ENCODE results near the gene BLOC1S4. TPM values are rescaled to one million over a fixed set of nuclear protein-coding genes. Genes with fewer than 3 reads are reported as not detected.

The BLOC1S4 gene
- total RNA-seq, 1 experiment from 2014 or later: 10.7 TPM

GRCh38 chr4:6710282-6710681 is 5.7 kb upstream of the BLOC1S4 start:
- in situ Hi-C loops (cut with HindIII; ENCODE audit: low pct_unique_long_range_greater_than_20kb, low sequenced_read_pairs) (no loop called here), intact Hi-C loops (cut with micrococcal nuclease; ENCODE audit: unreplicated experiment) (loop anchor here (10.0 kb wide), 1 partner anchor 75 kb away; the partner anchor contains the start of gene KIAA0232)
- BruUV-seq (replicated peaks): no TSS peak
- no peaks in the 10 kb centered on the region for H3K9me3 ChIP-seq (ENCODE audit: control insufficient read depth, insufficient read depth, low read depth, low read length)
- peak overlapping the region; percentile 95 for H3K27ac ChIP-seq (ENCODE audit: low read length)
- no peaks in the 10 kb centered on the region for H3K27me3 ChIP-seq (ENCODE audit: control insufficient read depth, insufficient read depth, low read length)
- DNase-seq (ENCODE audit: low read depth, low spot score) (no peak), ATAC-seq (peak; percentile 33; the same call in 1 of the 2 replicates)
- no peak for TF ChIP-seq REST (IDR thresholded peaks at IDR 0.05; ENCODE audit: insufficient read depth in 1 of 2, low read depth in 2 of 2, low read length in 1 of 2)
- no peak for TF ChIP-seq TCF7L2 (IDR thresholded peaks at IDR 0.05; ENCODE audit: low read depth, low read length)
- TF ChIP-seq SIN3A (IDR thresholded peaks at IDR 0.05; ENCODE audit: borderline replicate concordance, insufficient read depth, low read depth, low read length): no peak
- TF ChIP-seq CTCF (IDR thresholded peaks at IDR 0.05): no peak
- no peak for TF ChIP-seq POLR2AphosphoS5 (IDR thresholded peaks at IDR 0.05; ENCODE audit: low read depth, low read length)
- ChIA-PET POLR2A (no interaction called here), CTCF (no interaction called here)
- H3K4me3 ChIP-seq (ENCODE audit: low read depth in 2 of 2, low read length in 2 of 2): peak overlapping the region; percentile 92 to 93
- H3K36me3 ChIP-seq (ENCODE audit: control insufficient read depth, insufficient read depth, low read length): no peaks in the 10 kb centered on the region; the same call in 1 of the 2 replicates
- H3K4me1 ChIP-seq (ENCODE audit: control insufficient read depth, insufficient read depth, low read length): peaks cover 10% of the 10 kb centered on the region

GRCh38 chr4:6710996-6711395 is 5.0 kb upstream of the BLOC1S4 start:
- Histone ChIP-seq H3K4me1 (ENCODE audit: control insufficient read depth, insufficient read depth, low read length) (peaks cover 12% of the 10 kb centered on the region), H3K27me3 (ENCODE audit: control insufficient read depth, insufficient read depth, low read length) (no peaks in the 10 kb centered on the region), H3K9me3 (ENCODE audit: control insufficient read depth, insufficient read depth, low read depth, low read length) (no peaks in the 10 kb centered on the region), H3K4me3 (ENCODE audit: low read depth in 2 of 2, low read length in 2 of 2) (no peak overlapping the region), H3K36me3 (ENCODE audit: control insufficient read depth, insufficient read depth, low read length) (no peaks in the 10 kb centered on the region; the same call in 1 of the 2 replicates), H3K27ac (ENCODE audit: low read length) (no peak overlapping the region)
- ChIA-PET CTCF (no interaction called here), POLR2A (no interaction called here)
- ATAC-seq (no peak), DNase-seq (ENCODE audit: low read depth, low spot score) (no peak)
- in situ Hi-C loops (cut with HindIII; ENCODE audit: low pct_unique_long_range_greater_than_20kb, low sequenced_read_pairs): no loop called here
- intact Hi-C loops (cut with micrococcal nuclease; ENCODE audit: unreplicated experiment): loop anchor here (10.0 kb wide), 1 partner anchor 74 kb away; the partner anchor contains the start of gene KIAA0232
- TF ChIP-seq POLR2AphosphoS5 (IDR thresholded peaks at IDR 0.05; ENCODE audit: low read depth, low read length) (no peak), TCF7L2 (IDR thresholded peaks at IDR 0.05; ENCODE audit: low read depth, low read length) (no peak), CTCF (IDR thresholded peaks at IDR 0.05) (no peak), SIN3A (IDR thresholded peaks at IDR 0.05; ENCODE audit: borderline replicate concordance, insufficient read depth, low read depth, low read length) (no peak), REST (IDR thresholded peaks at IDR 0.05; ENCODE audit: insufficient read depth in 1 of 2, low read depth in 2 of 2, low read length in 1 of 2) (no peak)
- BruUV-seq (replicated peaks): no TSS peak

Measured in Panc1 (cell line).